Stomach (tissue), 9 donors: ENCODE data around the gene PPP4R2. TPM values are rescaled to one million over a fixed set of nuclear protein-coding genes. Genes with fewer than 3 reads are reported as not detected.

Experiments
- DNase-seq, 2 donors: peaks; one replicate each; pipeline versions ENCODE4 v3.0.0 to v3.0.0-alpha.2; 2013 to 2019
- H3K27ac ChIP-seq, 5 donors: fragments of 200-600 bp in 4 of 5; sonication (generic) in 4 of 5; one replicate each; pipeline ENCODE4 v1.5.1; 2013 to 2019; ENCODE audit warnings: mild to moderate bottlenecking in 1 of 5, moderate library complexity in 1 of 5
- H3K27me3 ChIP-seq, 3 donors: fragments of 200-600 bp; sonication (generic); one replicate each; pipeline ENCODE4 v1.5.1; 2017 to 2019; ENCODE audit warnings: mixed run types in 1 of 3
- H3K36me3 ChIP-seq, 4 donors: fragments of 200-600 bp; sonication (generic); 1 replicate in 3 of 4; 2 replicates in 1 of 4; pipeline ENCODE4 v1.5.1; 2016 to 2019
- H3K4me1 ChIP-seq, 4 donors: fragments of 200-600 bp; sonication (generic); one replicate each; pipeline ENCODE4 v1.5.1; 2016 to 2019
- H3K4me3 ChIP-seq, 4 donors: fragments of 200-600 bp; sonication (generic) in 3 of 4; one replicate each; pipeline ENCODE4 v1.5.1; 2016 to 2019; ENCODE audit warnings: mild to moderate bottlenecking in 1 of 4
- H3K9me3 ChIP-seq, 4 donors: fragments of 200-600 bp; sonication (generic); one replicate each; pipeline ENCODE4 v1.5.1; 2016 to 2019
- CTCF ChIP-seq, 7 experiments: fragments of 450-650 bp in 4 of 7; fragments of 200-600 bp in 3 of 7; sonication (generic) in 3 of 7; IDR thresholded peaks; one replicate each; pipeline ENCODE4 v1.5.1; 2016 to 2019; ENCODE audit warnings: antibody characterized with exemption in 7 of 7, control low read depth in 2 of 7, mild to moderate bottlenecking in 1 of 7
- EP300 ChIP-seq: sonication (generic); formaldehyde crosslinking; IDR thresholded peaks from one replicate; pipeline ENCODE4 v1.6.1; 2017; ENCODE audit warnings: antibody characterized with exemption
- POLR2A ChIP-seq, 4 donors: fragments of 450-650 bp; IDR thresholded peaks; one replicate each; pipeline ENCODE4 v1.6.1; 2016; ENCODE audit warnings: antibody characterized with exemption in 4 of 4, control low read depth in 2 of 4, mild to moderate bottlenecking in 1 of 4, moderate library complexity in 1 of 4
- POLR2AphosphoS5 ChIP-seq, 3 donors: sonication (generic); formaldehyde crosslinking; IDR thresholded peaks; one replicate each; pipeline ENCODE4 v1.6.1; 2016; ENCODE audit warnings: antibody characterized with exemption in 3 of 3
- WGBS, 5 donors: extraction: QIAGEN DNeasy Blood & Tissue Kit in 3 of 5; methylation state at CpG; one replicate each; pipeline versions ENCODE4 v1.1.5 to v1.1.7; 2013 to 2018; 5-methylcytosine and 5-hydroxymethylcytosine counted together
- intact Hi-C: fragments of 100-400 bp; cut with DNase I; formaldehyde crosslinking; loops from one replicate; pipeline ENCODE4 v1.15.1; 2023; ENCODE audit warnings: low total_unique reads
- polyA plus RNA-seq, 3 donors: library from polyadenylated mRNA; stranded (reverse); fragments of 200-250 nt; gene quantifications; one replicate each; pipeline ENCODE4 v1.2.3, GENCODE V29; 2013
- total RNA-seq, 5 donors: library from RNA; depleted of rRNA; stranded (reverse); fragments of >200 nt; gene quantifications; one replicate each; pipeline versions ENCODE4 v1.1.0 to v1.2.3, GENCODE V29; 2014 to 2016
- donor health status: healthy with polysubstance abuse.
- donor health status: Bipolar disorder and iron deficiency.
- donor health status: healthy.

Gene PPP4R2
- total and polyA plus RNA-seq, 8 donors, result 10.7 to 100 (median 21.8) TPM

GRCh38 chr3:73069187-73069586 lies 72.6 kb downstream of the PPP4R2 start:
- no peaks in the 10 kb centered on the region for H3K27me3 ChIP-seq
- WGBS, 5 donors, result 84 to 91% (median 88%) methylated on average over 5 of the region's 5 CpGs
- intact Hi-C loops, result no loop called here
- H3K27ac ChIP-seq, result no peak overlapping the region
- no peak for TF ChIP-seq POLR2AphosphoS5 (IDR thresholded peaks at IDR 0.05)
- no peak for TF ChIP-seq POLR2A (IDR thresholded peaks at IDR 0.05)
- no peak for TF ChIP-seq EP300
- TF ChIP-seq CTCF (IDR thresholded peaks at IDR 0.05), result no peak
- DNase-seq, result no peak
- H3K9me3 ChIP-seq, result no peaks in the 10 kb centered on the region
- H3K4me1 ChIP-seq, result no peaks in the 10 kb centered on the region
- peaks cover 3 to 33% (median 25%) of the 10 kb centered on the region in 4 donors for H3K36me3 ChIP-seq
- H3K4me3 ChIP-seq, result no peak overlapping the region

GRCh38 chr3:73069775-73070444 lies 73.3 kb downstream of the PPP4R2 start:
- Histone ChIP-seq H3K9me3 (no peaks in the 10 kb centered on the region), H3K36me3 (peaks cover 3 to 26% (median 18%) of the 10 kb centered on the region in 4 donors), H3K27ac (no peak overlapping the region), H3K4me1 (no peaks in the 10 kb centered on the region), H3K4me3 (no peak overlapping the region), H3K27me3 (no peaks in the 10 kb centered on the region)
- 86 to 94% (median 88%) methylated on average over 14 of the region's 14 CpGs for WGBS, 5 donors
- TF ChIP-seq POLR2A (IDR thresholded peaks at IDR 0.05) (no peak), POLR2AphosphoS5 (IDR thresholded peaks at IDR 0.05) (no peak), EP300 (no peak), CTCF (IDR thresholded peaks at IDR 0.05) (no peak)
- intact Hi-C loops, result no loop called here
- no peak for DNase-seq

GRCh38 chr3:73070675-73071575 lies 74.3 kb downstream of the PPP4R2 start:
- H3K4me3 ChIP-seq, result no peak overlapping the region
- no peaks in the 10 kb centered on the region for H3K27me3 ChIP-seq
- no peak overlapping the region for H3K27ac ChIP-seq
- TF ChIP-seq CTCF (IDR thresholded peaks at IDR 0.05) (no peak), POLR2A (IDR thresholded peaks at IDR 0.05) (no peak), EP300 (no peak), POLR2AphosphoS5 (IDR thresholded peaks at IDR 0.05) (no peak)
- no peaks in the 10 kb centered on the region for H3K4me1 ChIP-seq
- intact Hi-C loops, result no loop called here
- peaks cover 3 to 17% (median 9%) of the 10 kb centered on the region in 4 donors for H3K36me3 ChIP-seq
- 44 to 55% (median 53%) methylated on average over 6 of the region's 6 CpGs for WGBS, 5 donors
- H3K9me3 ChIP-seq, result no peaks in the 10 kb centered on the region
- no peak for DNase-seq

- TF ChIP-seq EP300, result no peak
- TF ChIP-seq CTCF (IDR thresholded peaks at IDR 0.05), result no peak
- TF ChIP-seq POLR2A (IDR thresholded peaks at IDR 0.05), result no peak
- no peak for TF ChIP-seq POLR2AphosphoS5 (IDR thresholded peaks at IDR 0.05)
- Histone ChIP-seq H3K27me3 (no peaks in the 10 kb centered on the region), H3K4me3 (no peak overlapping the region), H3K36me3 (peaks cover 3 to 11% (median 4%) of the 10 kb centered on the region in 4 donors), H3K4me1 (no peaks in the 10 kb centered on the region), H3K27ac (no peak overlapping the region), H3K9me3 (no peaks in the 10 kb centered on the region)
- WGBS, 5 donors, result 82 to 97% (median 95%) methylated on average over 1 of the region's 1 CpG
- intact Hi-C loops, result no loop called here
- DNase-seq, result no peak
These were observed 75.3 kb downstream of the PPP4R2 start for GRCh38 chr3:73071952-73072351.
